Pancreas (tissue), 10 donors: ENCODE results near the gene PDE6A. TPM values are rescaled to one million over a fixed set of nuclear protein-coding genes. Genes with fewer than 3 reads are reported as not detected.
"Not testable (repeated sequence)": the region's sequence is repeated elsewhere in the genome, so short reads cannot be mapped to it uniquely, and the experiment has no call there.

Experiments used
- ATAC-seq, 4 donors: fragments of 200-7000 bp; cut with Tn5 transposase; one replicate each; pipeline versions ENCODE4 v1.8.0 to v1.9.1; 2020; ENCODE audit warnings: mild to moderate bottlenecking in 4 of 4, moderate library complexity in 4 of 4
- DNase-seq, 6 donors: peaks; one replicate each; pipeline ENCODE4 v3.0.0-alpha.2; 2020
- FAIRE-seq: peaks from 2 replicates; lab custom pipeline; 2012; peaks lifted over from hg19 to GRCh38; lab: Jason Lieb, UNC
- H3K27ac ChIP-seq, 4 donors: fragments of 200-600 bp; sonication (generic); 1 replicate in 3 of 4; 2 replicates in 1 of 4; pipeline versions ENCODE4 v1.5.0 to v1.8.0; 2020
- H3K27me3 ChIP-seq, 4 donors: fragments of 200-600 bp; one replicate each; pipeline ENCODE4 v1.8.0; 2021
- H3K36me3 ChIP-seq, 3 donors: fragments of 200-600 bp; sonication (generic) in 1 of 3; one replicate each; pipeline versions ENCODE4 v1.5.0 to v1.8.0; 2020 to 2021
- H3K4me1 ChIP-seq, 3 donors: fragments of 200-600 bp; one replicate each; pipeline ENCODE4 v1.8.0; 2021
- H3K4me3 ChIP-seq, 4 donors: fragments of 200-600 bp; sonication (generic) in 2 of 4; one replicate each; pipeline versions ENCODE4 v1.5.0 to v1.8.0; 2020 to 2021
- H3K9me3 ChIP-seq, 4 donors: fragments of 200-600 bp; one replicate each; pipeline ENCODE4 v1.8.0; 2021
- WGBS, 2 donors: extraction: QIAGEN DNeasy Blood & Tissue Kit; methylation state at CpG; one replicate each; pipeline ENCODE4 v1.1.7; 2013; 5-methylcytosine and 5-hydroxymethylcytosine counted together
- intact Hi-C, 3 donors: fragments of 100-400 bp; cut with DNase I; formaldehyde crosslinking; loops; one replicate each; pipeline versions ENCODE4 v1.11.1 to v1.14.2; 2022
- polyA plus RNA-seq, 2 donors: library from polyadenylated mRNA; stranded (reverse); fragments of 200-250 nt; gene quantifications; one replicate each; pipeline ENCODE4 v1.2.3, GENCODE V29; 2013
- total RNA-seq, 6 donors: library from RNA; stranded (reverse); fragmentation: NEBNext Ultra II Directional in 4 of 6; extraction: Animal tissue kit (Norgen Biotek cat#: 25700) in 4 of 6; gene quantifications; one replicate each; pipeline versions ENCODE4 v1.2.1 to v1.2.4, GENCODE V29; 2021 to 2023
- TF ChIP-seq, protein P1 (sequence below), 4 donors: fragments of 200-600 bp; sonication (generic) in 3 of 4; IDR thresholded peaks; one replicate each; pipeline versions ENCODE4 v1.5.0 to v1.8.0; 2021; ENCODE audit warnings: antibody characterized with exemption in 4 of 4
- donor health status: healthy with polysubstance abuse.
- donor health status: DM: no; HTN: no; CAD: no; lungs with moderate emphysema.
- donor health status: DM: no; HTN: no; CAD: no.
- donor health status: control.
- donor health status: control.
- donor health status: Bipolar disorder and iron deficiency.
- donor health status: DM: yes; HTN: yes; CAD: no.
- donor health status: DM: no; HTN: no; CAD: no.
- donor health status: DM: no; HTN: no; CAD: no.
- donor health status: DM: yes; HTN: yes; CAD: no.

Gene PDE6A
- total and polyA plus RNA-seq, 8 donors, result not detected

DNA sequence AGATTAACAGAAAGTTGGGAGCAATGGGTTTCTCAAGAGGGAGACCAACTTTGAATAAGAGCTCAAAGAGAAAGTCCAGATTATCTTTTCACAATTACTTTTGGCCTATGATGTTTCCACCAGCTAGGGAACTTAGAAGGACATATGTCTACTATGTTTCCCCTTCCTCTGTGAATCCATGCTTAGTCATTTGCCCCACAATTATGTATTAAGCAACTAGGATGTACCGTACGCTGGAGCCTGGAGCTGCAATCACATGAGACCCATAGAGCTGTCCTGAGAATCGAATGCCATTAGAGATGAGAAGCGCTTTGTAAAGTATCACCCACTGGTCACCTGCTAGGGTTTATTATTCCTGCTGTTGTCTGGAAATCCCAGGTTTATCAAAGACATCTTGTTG is 78.8 kb downstream of the PDE6A start:
- 89 to 93% methylated on average over 4 of the region's 4 CpGs for WGBS, 2 donors

GRCh38 chr5:149863830-149864229 is 80.8 kb downstream of the PDE6A start:
- FAIRE-seq (no peak), DNase-seq (no peak), ATAC-seq (no peak)
- TF ChIP-seq, protein P1, sequence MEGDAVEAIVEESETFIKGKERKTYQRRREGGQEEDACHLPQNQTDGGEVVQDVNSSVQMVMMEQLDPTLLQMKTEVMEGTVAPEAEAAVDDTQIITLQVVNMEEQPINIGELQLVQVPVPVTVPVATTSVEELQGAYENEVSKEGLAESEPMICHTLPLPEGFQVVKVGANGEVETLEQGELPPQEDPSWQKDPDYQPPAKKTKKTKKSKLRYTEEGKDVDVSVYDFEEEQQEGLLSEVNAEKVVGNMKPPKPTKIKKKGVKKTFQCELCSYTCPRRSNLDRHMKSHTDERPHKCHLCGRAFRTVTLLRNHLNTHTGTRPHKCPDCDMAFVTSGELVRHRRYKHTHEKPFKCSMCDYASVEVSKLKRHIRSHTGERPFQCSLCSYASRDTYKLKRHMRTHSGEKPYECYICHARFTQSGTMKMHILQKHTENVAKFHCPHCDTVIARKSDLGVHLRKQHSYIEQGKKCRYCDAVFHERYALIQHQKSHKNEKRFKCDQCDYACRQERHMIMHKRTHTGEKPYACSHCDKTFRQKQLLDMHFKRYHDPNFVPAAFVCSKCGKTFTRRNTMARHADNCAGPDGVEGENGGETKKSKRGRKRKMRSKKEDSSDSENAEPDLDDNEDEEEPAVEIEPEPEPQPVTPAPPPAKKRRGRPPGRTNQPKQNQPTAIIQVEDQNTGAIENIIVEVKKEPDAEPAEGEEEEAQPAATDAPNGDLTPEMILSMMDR (IDR thresholded peaks at IDR 0.05), result no peak
- no peaks in the 10 kb centered on the region for H3K4me1 ChIP-seq
- H3K27ac ChIP-seq, result no peak overlapping the region
- no peaks in the 10 kb centered on the region for H3K36me3 ChIP-seq
- intact Hi-C loops, result no loop called here
- no peak overlapping the region for H3K4me3 ChIP-seq
- WGBS, 2 donors, result 76 to 88% methylated on average over 3 of the region's 3 CpGs
- H3K27me3 ChIP-seq, result no peaks in the 10 kb centered on the region
- no peaks in the 10 kb centered on the region for H3K9me3 ChIP-seq

More for the DNA sequence above, 78.8 kb downstream of the PDE6A start:
- TF ChIP-seq, protein P1 (IDR thresholded peaks at IDR 0.05), result no peak
- no peaks in the 10 kb centered on the region for H3K9me3 ChIP-seq
- intact Hi-C loops, result no loop called here
- FAIRE-seq (no peak), ATAC-seq (no peak), DNase-seq (no peak)
- no peaks in the 10 kb centered on the region for H3K27me3 ChIP-seq
- no peaks in the 10 kb centered on the region for H3K4me1 ChIP-seq
- H3K36me3 ChIP-seq, result no peaks in the 10 kb centered on the region
- H3K27ac ChIP-seq, result no peak overlapping the region
- H3K4me3 ChIP-seq, result no peak overlapping the region

GRCh38 chr5:149863176-149863575 is 81.4 kb downstream of the PDE6A start:
- WGBS, 2 donors, result 89 to 93% methylated on average over 13 of the region's 13 CpGs
- FAIRE-seq, result no peak
- H3K4me3 ChIP-seq, result no peak overlapping the region
- ATAC-seq, result no peak
- H3K27me3 ChIP-seq, result no peaks in the 10 kb centered on the region
- TF ChIP-seq, protein P1 (IDR thresholded peaks at IDR 0.05), result no peak
- H3K36me3 ChIP-seq, result no peaks in the 10 kb centered on the region
- no peak overlapping the region for H3K27ac ChIP-seq
- DNase-seq, result no peak
- H3K4me1 ChIP-seq, result no peaks in the 10 kb centered on the region
- intact Hi-C loops, result no loop called here
- H3K9me3 ChIP-seq, result no peaks in the 10 kb centered on the region

DNA sequence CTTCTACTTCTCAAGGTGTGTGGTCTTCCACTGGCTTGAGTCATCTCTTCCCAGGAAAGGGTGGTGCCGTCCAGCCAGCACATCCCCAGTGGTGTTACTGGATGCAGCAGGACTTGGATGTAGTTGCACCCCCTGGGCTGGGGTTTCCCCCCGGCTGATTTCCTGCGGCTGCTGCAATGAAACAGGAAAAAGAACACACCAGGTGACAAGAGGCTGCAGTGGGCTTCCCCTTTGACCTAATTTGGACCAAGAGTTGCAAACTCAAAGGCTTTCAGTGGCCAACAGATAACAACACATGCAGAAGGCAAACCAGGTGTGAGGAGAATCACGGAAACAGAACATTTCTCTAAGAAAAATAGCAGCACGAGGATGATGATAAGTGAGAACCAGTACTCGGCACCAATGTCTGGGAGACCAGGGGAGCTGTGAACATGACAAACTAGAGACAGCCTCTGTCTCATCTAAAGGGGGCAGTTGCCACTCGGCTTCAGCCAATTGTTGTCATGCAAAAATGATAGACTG is 83.7 kb downstream of the PDE6A start:
- WGBS, 2 donors, result 82 to 86% methylated on average over 7 of the region's 7 CpGs
- H3K27ac ChIP-seq, result no peak overlapping the region
- DNase-seq (no peak), FAIRE-seq (no peak), ATAC-seq (no peak)
- no peaks in the 10 kb centered on the region for H3K9me3 ChIP-seq
- TF ChIP-seq, protein P1 (IDR thresholded peaks at IDR 0.05), result no peak
- intact Hi-C loops, result no loop called here
- no peaks in the 10 kb centered on the region for H3K4me1 ChIP-seq
- no peak overlapping the region for H3K4me3 ChIP-seq
- no peaks in the 10 kb centered on the region for H3K27me3 ChIP-seq
- H3K36me3 ChIP-seq, result no peaks in the 10 kb centered on the region

DNA sequence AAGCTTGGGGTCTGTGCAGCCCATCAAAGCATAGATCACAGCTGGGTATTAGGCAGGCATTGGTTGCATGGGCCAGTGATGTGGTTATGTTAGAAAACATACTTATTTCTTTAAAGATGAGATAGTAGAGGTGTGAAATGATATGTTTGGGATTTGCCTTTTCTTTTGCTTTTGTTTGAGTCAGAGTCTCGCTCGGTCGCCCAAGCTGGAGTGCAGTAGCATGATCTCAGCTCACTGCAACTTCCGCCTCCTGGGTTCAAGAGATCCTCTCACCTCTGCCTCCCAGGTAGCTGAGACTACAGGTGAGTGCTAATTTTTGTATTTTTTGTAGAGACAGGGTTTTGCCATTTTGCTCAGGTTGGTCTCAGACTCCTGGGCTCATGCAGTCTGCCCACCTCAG is 84.8 kb downstream of the PDE6A start:
- intact Hi-C loops, result no loop called here
- ATAC-seq (no peak), DNase-seq (no peak), FAIRE-seq (no peak)
- Histone ChIP-seq H3K27me3 (no peaks in the 10 kb centered on the region), H3K36me3 (no peaks in the 10 kb centered on the region), H3K27ac (no peak overlapping the region), H3K9me3 (no peaks in the 10 kb centered on the region), H3K4me3 (no peak overlapping the region), H3K4me1 (no peaks in the 10 kb centered on the region)
- WGBS, 2 donors, result 96 to 99% methylated on average over 4 of the region's 4 CpGs
- TF ChIP-seq, protein P1 (IDR thresholded peaks at IDR 0.05), result no peak

GRCh38 chr5:149858481-149858880 is 86.1 kb downstream of the PDE6A start:
- H3K27ac ChIP-seq, H3K4me1 ChIP-seq, FAIRE-seq, intact Hi-C loops, H3K36me3 ChIP-seq, DNase-seq, H3K27me3 ChIP-seq, ATAC-seq, H3K9me3 ChIP-seq, H3K4me3 ChIP-seq: not testable (repeated sequence)
- 93 to 95% methylated on average over 5 to 6 of the region's 6 CpGs for WGBS, 2 donors
